Activated naive CD4-positive, alpha-beta T cell treated with anti-CD3 and anti-CD28 coated beads, Interleukin-2, amount 50 U/mL, for 24 hours (primary cell): Measurements from ENCODE around the gene RSU1.

Experiments used
- H3K27ac Mint-ChIP-seq: one replicate; pipeline ENCODE4 v1.8.0; 2021; ENCODE audit warnings: mild to moderate bottlenecking, mixed read lengths
- H3K27me3 Mint-ChIP-seq: one replicate; pipeline ENCODE4 v1.8.0; 2021; ENCODE audit warnings: mixed read lengths
- H3K36me3 Mint-ChIP-seq: one replicate; pipeline ENCODE4 v1.8.0; 2021; ENCODE audit warnings: mixed read lengths
- H3K4me1 Mint-ChIP-seq: one replicate; pipeline ENCODE4 v1.8.0; 2021; ENCODE audit warnings: mixed read lengths
- H3K4me3 Mint-ChIP-seq: one replicate; pipeline ENCODE4 v1.8.0; 2021; ENCODE audit warnings: mild to moderate bottlenecking, mixed read lengths
- H3K9me3 Mint-ChIP-seq: one replicate; pipeline ENCODE4 v1.8.0; 2021; ENCODE audit warnings: mixed read lengths

Gene RSU1

DNA sequence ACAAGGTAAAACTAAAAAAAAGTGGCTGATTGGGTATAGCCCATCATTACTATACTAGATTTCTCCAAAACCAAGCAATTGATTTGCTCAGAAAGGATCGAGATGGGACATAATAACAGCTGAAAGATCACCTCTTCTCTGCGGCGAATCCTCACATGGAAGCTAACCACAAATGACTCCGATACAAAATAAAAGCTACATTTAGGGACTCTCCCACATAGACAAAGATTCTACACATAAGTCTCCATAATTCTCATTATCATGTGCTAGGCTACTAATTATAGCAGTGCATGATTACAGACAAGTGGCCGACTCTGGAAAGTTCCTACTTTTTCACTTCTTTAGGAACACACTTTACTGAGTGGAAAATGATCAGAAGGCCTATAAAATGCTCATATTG is 116.9 kb downstream of the RSU1 start:
- H3K4me1 Mint-ChIP-seq: no peaks in the 10 kb centered on the region
- peaks cover 19% of the 10 kb centered on the region for H3K36me3 Mint-ChIP-seq
- no peak overlapping the region for H3K4me3 Mint-ChIP-seq
- H3K27me3 Mint-ChIP-seq: no peaks in the 10 kb centered on the region
- H3K27ac Mint-ChIP-seq: no peak overlapping the region
- H3K9me3 Mint-ChIP-seq: no peaks in the 10 kb centered on the region

- Mint-ChIP-seq H3K9me3 (no peaks in the 10 kb centered on the region), H3K27ac (no peak overlapping the region), H3K4me3 (no peak overlapping the region), H3K27me3 (no peaks in the 10 kb centered on the region), H3K36me3 (peaks cover 20% of the 10 kb centered on the region), H3K4me1 (no peaks in the 10 kb centered on the region)
Measured at GRCh38 chr10:16699435-16700057, 117.7 kb downstream of the RSU1 start.

- no peaks in the 10 kb centered on the region for H3K9me3 Mint-ChIP-seq
- H3K27ac Mint-ChIP-seq: no peak overlapping the region
- no peaks in the 10 kb centered on the region for H3K4me1 Mint-ChIP-seq
- H3K4me3 Mint-ChIP-seq: no peak overlapping the region
- H3K36me3 Mint-ChIP-seq: peaks cover 20% of the 10 kb centered on the region
- H3K27me3 Mint-ChIP-seq: no peaks in the 10 kb centered on the region
Measured at GRCh38 chr10:16698461-16698860, 118.8 kb downstream of the RSU1 start.

DNA sequence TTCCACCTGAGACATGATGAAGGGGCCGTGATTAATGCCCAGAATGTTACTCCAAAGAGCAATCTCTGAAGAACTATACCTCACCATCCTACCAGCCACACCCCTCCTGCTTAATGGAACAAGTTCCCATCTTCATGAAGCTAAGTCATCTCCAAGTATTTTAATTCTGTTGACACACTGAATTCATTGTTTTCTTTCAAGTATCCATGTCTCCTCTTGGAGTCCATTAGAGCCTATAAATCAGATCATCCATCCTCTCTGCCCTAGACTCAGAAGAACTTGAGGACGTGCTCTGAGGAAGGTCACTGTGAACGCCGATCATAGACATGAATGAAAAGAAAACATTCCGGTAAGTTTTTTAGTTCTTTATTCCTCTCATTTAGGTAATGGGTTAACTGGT is 126.8 kb downstream of the RSU1 start:
- Mint-ChIP-seq H3K36me3 (peaks cover 17% of the 10 kb centered on the region), H3K4me1 (no peaks in the 10 kb centered on the region), H3K27ac (no peak overlapping the region), H3K9me3 (no peaks in the 10 kb centered on the region), H3K27me3 (no peaks in the 10 kb centered on the region), H3K4me3 (no peak overlapping the region)

- Mint-ChIP-seq H3K27me3 (no peaks in the 10 kb centered on the region), H3K4me3 (no peak overlapping the region), H3K4me1 (no peaks in the 10 kb centered on the region), H3K27ac (no peak overlapping the region), H3K36me3 (peaks cover 19% of the 10 kb centered on the region), H3K9me3 (no peaks in the 10 kb centered on the region)
Measured at GRCh38 chr10:16689696-16690095, 127.5 kb downstream of the RSU1 start.

DNA sequence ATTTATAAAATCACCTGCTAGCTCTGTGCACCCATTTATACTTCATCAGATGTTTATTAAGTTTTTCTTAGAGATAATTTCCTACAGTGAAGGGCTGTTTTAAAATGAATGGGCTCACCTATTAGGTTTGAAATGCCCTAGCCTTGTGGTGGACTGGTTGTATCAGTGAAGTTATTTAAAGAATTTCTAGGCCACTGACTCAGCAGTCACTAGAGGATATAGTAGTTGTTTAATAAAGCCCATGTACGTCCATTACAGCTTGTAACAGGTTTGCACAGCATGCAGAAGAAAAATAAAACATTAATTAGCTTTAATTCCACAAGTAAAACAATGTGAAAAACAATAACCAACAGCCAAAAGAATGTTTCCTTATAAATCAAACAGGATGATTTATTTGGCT is 128.0 kb downstream of the RSU1 start:
- Mint-ChIP-seq H3K4me1 (no peaks in the 10 kb centered on the region), H3K36me3 (peaks cover 20% of the 10 kb centered on the region), H3K27me3 (no peaks in the 10 kb centered on the region), H3K9me3 (no peaks in the 10 kb centered on the region), H3K4me3 (no peak overlapping the region), H3K27ac (no peak overlapping the region)

DNA sequence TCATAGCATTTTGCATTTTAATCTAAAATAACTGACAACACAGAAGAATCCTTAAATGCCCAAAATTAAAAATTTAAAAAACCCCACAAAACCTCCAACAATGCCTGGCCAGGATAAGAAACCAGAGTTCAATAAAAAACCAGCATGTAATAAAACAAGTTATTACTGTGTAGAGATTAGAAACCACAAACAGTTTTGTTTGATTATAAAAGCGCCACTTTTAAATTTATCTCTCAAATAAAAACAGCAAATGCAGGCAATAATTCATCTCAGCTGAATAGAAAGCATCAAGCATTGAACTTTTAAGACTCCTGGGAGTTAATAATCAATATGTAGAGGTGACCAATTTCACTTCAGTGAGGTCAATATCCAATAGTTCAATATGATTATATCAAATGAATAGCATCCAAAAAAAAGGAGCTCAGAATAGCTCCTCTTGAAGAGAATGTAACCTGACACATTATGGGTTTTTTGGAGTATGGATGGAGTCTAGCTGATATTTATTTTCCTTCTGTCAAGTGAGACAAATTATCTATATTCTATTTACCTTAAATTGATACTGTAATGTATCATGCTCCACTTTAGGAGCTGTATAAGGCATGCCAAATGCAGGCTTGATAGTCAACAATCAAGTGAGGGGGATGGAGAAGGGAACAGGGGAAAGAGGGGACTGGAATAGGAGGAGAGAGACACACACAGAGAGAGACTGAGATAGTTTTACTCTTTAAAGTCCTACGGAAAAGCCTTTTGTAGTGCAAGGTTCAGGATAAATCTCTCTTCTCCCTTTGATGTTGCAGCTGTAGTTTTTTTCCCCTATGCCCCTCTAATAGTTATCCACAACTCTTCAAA is 130.9 kb downstream of the RSU1 start:
- H3K9me3 Mint-ChIP-seq: no peaks in the 10 kb centered on the region
- H3K27me3 Mint-ChIP-seq: no peaks in the 10 kb centered on the region
- H3K36me3 Mint-ChIP-seq: peaks cover 32% of the 10 kb centered on the region
- H3K4me3 Mint-ChIP-seq: no peak overlapping the region
- no peaks in the 10 kb centered on the region for H3K4me1 Mint-ChIP-seq
- no peak overlapping the region for H3K27ac Mint-ChIP-seq

- Mint-ChIP-seq H3K9me3 (no peaks in the 10 kb centered on the region), H3K27me3 (no peaks in the 10 kb centered on the region), H3K4me1 (no peaks in the 10 kb centered on the region), H3K4me3 (no peak overlapping the region), H3K27ac (no peak overlapping the region), H3K36me3 (peaks cover 33% of the 10 kb centered on the region)
Measured at GRCh38 chr10:16685551-16685950, 131.7 kb downstream of the RSU1 start.

- H3K27ac Mint-ChIP-seq: no peak overlapping the region
- H3K4me1 Mint-ChIP-seq: no peaks in the 10 kb centered on the region
- H3K36me3 Mint-ChIP-seq: peaks cover 47% of the 10 kb centered on the region
- H3K4me3 Mint-ChIP-seq: no peak overlapping the region
- H3K27me3 Mint-ChIP-seq: no peaks in the 10 kb centered on the region
- peaks cover 11% of the 10 kb centered on the region for H3K9me3 Mint-ChIP-seq
Measured at GRCh38 chr10:16681521-16681920, 135.7 kb downstream of the RSU1 start.

DNA sequence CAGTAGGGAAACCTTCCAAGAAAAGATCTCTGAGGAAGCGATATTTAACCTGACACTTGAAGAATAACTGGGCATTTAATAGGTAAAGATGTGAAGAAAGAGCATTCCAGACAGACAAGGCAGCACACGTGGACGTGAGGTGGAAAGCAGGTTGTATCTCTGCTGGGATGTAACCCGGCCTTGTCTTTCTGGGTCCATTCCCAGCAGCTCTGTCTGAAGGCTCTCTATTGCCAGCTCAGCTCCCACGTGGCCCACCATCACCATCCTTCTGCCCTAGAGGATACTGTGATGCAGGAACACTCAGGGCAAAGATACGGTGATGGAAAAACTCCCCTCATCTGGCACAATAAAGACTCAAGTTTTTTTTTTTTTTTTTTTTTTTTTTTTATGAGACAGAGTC is 137.7 kb downstream of the RSU1 start:
- Mint-ChIP-seq H3K27ac (no peak overlapping the region), H3K9me3 (peaks cover 11% of the 10 kb centered on the region), H3K4me3 (no peak overlapping the region), H3K27me3 (no peaks in the 10 kb centered on the region), H3K36me3 (peaks cover 48% of the 10 kb centered on the region), H3K4me1 (no peaks in the 10 kb centered on the region)

GRCh38 chr10:16675334-16675733 is 141.9 kb downstream of the RSU1 start:
- no peak overlapping the region for H3K4me3 Mint-ChIP-seq
- H3K27me3 Mint-ChIP-seq: no peaks in the 10 kb centered on the region
- H3K27ac Mint-ChIP-seq: no peak overlapping the region
- H3K36me3 Mint-ChIP-seq: peaks cover 37% of the 10 kb centered on the region
- H3K9me3 Mint-ChIP-seq: peaks cover 11% of the 10 kb centered on the region
- H3K4me1 Mint-ChIP-seq: no peaks in the 10 kb centered on the region

GRCh38 chr10:16674147-16674703 is 143.0 kb downstream of the RSU1 start:
- H3K36me3 Mint-ChIP-seq: peaks cover 36% of the 10 kb centered on the region
- H3K27me3 Mint-ChIP-seq: no peaks in the 10 kb centered on the region
- H3K4me1 Mint-ChIP-seq: no peaks in the 10 kb centered on the region
- peaks cover 11% of the 10 kb centered on the region for H3K9me3 Mint-ChIP-seq
- H3K27ac Mint-ChIP-seq: no peak overlapping the region
- H3K4me3 Mint-ChIP-seq: no peak overlapping the region

DNA sequence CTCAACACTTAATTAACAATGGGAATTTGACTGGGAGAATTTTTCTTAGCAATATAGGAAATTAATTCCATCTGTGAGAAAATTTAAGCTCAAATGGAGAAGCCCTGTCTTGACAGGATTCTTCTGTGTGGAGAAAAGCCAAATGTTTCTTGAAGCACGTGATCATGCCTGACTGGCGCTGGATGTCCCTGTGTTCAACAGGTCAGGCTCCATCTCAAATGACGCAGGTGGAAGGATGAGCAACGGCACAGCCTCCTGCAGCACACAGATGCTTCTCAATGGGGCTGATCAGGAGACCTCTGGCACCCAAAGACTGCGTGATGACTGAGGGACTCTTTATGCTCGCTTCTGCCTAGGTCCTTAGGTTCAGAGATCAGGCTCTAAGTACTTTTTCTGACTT is 143.8 kb downstream of the RSU1 start:
- Mint-ChIP-seq H3K4me3 (no peak overlapping the region), H3K36me3 (peaks cover 39% of the 10 kb centered on the region), H3K9me3 (peaks cover 11% of the 10 kb centered on the region), H3K4me1 (no peaks in the 10 kb centered on the region), H3K27me3 (no peaks in the 10 kb centered on the region), H3K27ac (no peak overlapping the region)

GRCh38 chr10:16663444-16663843 is 153.8 kb downstream of the RSU1 start:
- H3K27ac Mint-ChIP-seq: no peak overlapping the region
- no peak overlapping the region for H3K4me3 Mint-ChIP-seq
- H3K9me3 Mint-ChIP-seq: no peaks in the 10 kb centered on the region
- H3K4me1 Mint-ChIP-seq: peaks cover 18% of the 10 kb centered on the region
- peaks cover 9% of the 10 kb centered on the region for H3K36me3 Mint-ChIP-seq
- no peaks in the 10 kb centered on the region for H3K27me3 Mint-ChIP-seq

GRCh38 chr10:16662923-16663322 is 154.3 kb downstream of the RSU1 start:
- Mint-ChIP-seq H3K4me1 (peaks cover 18% of the 10 kb centered on the region), H3K4me3 (no peak overlapping the region), H3K27ac (no peak overlapping the region), H3K36me3 (peaks cover 6% of the 10 kb centered on the region), H3K9me3 (no peaks in the 10 kb centered on the region), H3K27me3 (no peaks in the 10 kb centered on the region)

DNA sequence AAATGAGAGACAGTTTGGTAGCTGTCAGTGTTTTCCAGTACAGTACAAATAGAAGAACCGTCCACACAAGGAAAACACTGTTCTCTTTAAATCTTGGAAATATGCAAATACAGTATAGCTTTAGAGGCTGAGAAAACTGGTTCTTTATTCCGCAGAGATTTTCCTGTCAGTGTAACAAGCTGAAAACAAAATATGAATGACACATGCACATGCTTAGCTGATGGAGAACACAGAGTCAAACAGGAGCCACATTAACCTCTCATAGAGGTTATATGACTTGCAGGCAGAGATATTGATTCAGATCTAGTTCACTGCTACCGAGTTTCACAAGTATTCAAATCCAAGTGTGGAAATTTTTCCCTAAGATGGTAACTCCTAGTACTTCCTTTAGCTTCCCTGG is 160.3 kb downstream of the RSU1 start:
- peaks cover 25% of the 10 kb centered on the region for H3K4me1 Mint-ChIP-seq
- no peaks in the 10 kb centered on the region for H3K9me3 Mint-ChIP-seq
- no peak overlapping the region for H3K4me3 Mint-ChIP-seq
- H3K27me3 Mint-ChIP-seq: no peaks in the 10 kb centered on the region
- peaks cover 7% of the 10 kb centered on the region for H3K36me3 Mint-ChIP-seq
- H3K27ac Mint-ChIP-seq: no peak overlapping the region
